HepG2 (cell line): ENCODE data around the gene CEBPA. TPM values are rescaled to one million over a fixed set of nuclear protein-coding genes. Genes with fewer than 3 reads are reported as not detected.

Source experiments
- AGO2 ChIP-seq: fragments of 200-400 bp; formaldehyde crosslinking; optimal IDR thresholded peaks from 2 replicates; pipeline ENCODE3; 2017; ENCODE audit warnings: mild to moderate bottlenecking, low read depth, low read length, moderate library complexity
- BCLAF1 ChIP-seq: fragments of 450-650 bp; IDR thresholded peaks from 2 replicates; pipeline ENCODE4 v1.6.1; 2017; ENCODE audit warnings: mild to moderate bottlenecking
- BRD4 ChIP-seq: sonication (generic); formaldehyde crosslinking; IDR thresholded peaks from 2 replicates; pipeline ENCODE4 v1.4.0; 2020; ENCODE audit warnings: missing genetic modification reagents
- CBFB ChIP-seq: sonication (generic); formaldehyde crosslinking; IDR thresholded peaks from 2 replicates; pipeline ENCODE4 v1.4.0; 2020; ENCODE audit warnings: missing genetic modification reagents
- DNMT3B ChIP-seq: conservative IDR thresholded peaks from 2 replicates; pipeline ENCODE4 v1.6.1; 2016; ENCODE audit warnings: missing biosample characterization, control low read depth
- ETS1 ChIP-seq: sonication (generic); formaldehyde crosslinking; IDR thresholded peaks from 2 replicates; pipeline ENCODE4 v1.4.0; 2020; ENCODE audit warnings: missing genetic modification reagents
- HNRNPK ChIP-seq: fragments of 200-400 bp; formaldehyde crosslinking; IDR thresholded peaks from 2 replicates; pipeline ENCODE4 v1.6.1; 2018; ENCODE audit warnings: low read length, low read depth, moderate library complexity, mild to moderate bottlenecking; ENCODE audit not compliant: poor library complexity, severe bottlenecking
- ISL2 ChIP-seq: sonication (generic); formaldehyde crosslinking; IDR thresholded peaks from 2 replicates; pipeline ENCODE4 v1.5.0; 2020; ENCODE audit warnings: missing genetic modification reagents
- KDM2A ChIP-seq: sonication (generic); formaldehyde crosslinking; IDR thresholded peaks from 2 replicates; pipeline ENCODE4 v1.4.0; 2020; ENCODE audit warnings: low read depth, missing genetic modification reagents, borderline replicate concordance
- RBM39 ChIP-seq: fragments of 200-400 bp; formaldehyde crosslinking; IDR thresholded peaks from one replicate; pipeline ENCODE4 v1.6.1; 2018; ENCODE audit warnings: antibody characterized with exemption, mild to moderate bottlenecking, low read depth, low read length; ENCODE audit not compliant: poor library complexity, severe bottlenecking
- STAT6 ChIP-seq: sonication (generic); formaldehyde crosslinking; IDR thresholded peaks from 2 replicates; pipeline ENCODE4 v1.4.0; 2020; ENCODE audit warnings: missing genetic modification reagents, mild to moderate bottlenecking, borderline replicate concordance
- ZBTB38 ChIP-seq: sonication (generic); formaldehyde crosslinking; IDR thresholded peaks from 2 replicates; pipeline ENCODE4 v1.5.1; 2020; ENCODE audit warnings: mild to moderate bottlenecking, missing genetic modification reagents
- ZBTB7B ChIP-seq: sonication (generic); formaldehyde crosslinking; IDR thresholded peaks from 2 replicates; pipeline ENCODE4 v1.4.0; 2020; ENCODE audit warnings: missing genetic modification reagents
- ZFP90 ChIP-seq: sonication (generic); formaldehyde crosslinking; IDR thresholded peaks from 2 replicates; pipeline ENCODE4 v1.8.0; 2022; ENCODE audit warnings: missing genetic modification reagents, mild to moderate bottlenecking, inconsistent platforms, borderline replicate concordance
- ZNF235 ChIP-seq: sonication (generic); formaldehyde crosslinking; IDR thresholded peaks from 2 replicates; pipeline ENCODE4 v1.8.1; 2023; ENCODE audit warnings: mild to moderate bottlenecking, missing genetic modification reagents, borderline replicate concordance
- ZNF383 ChIP-seq: sonication (generic); formaldehyde crosslinking; IDR thresholded peaks from 2 replicates; pipeline ENCODE4 v1.4.0; 2020; ENCODE audit warnings: missing genetic modification reagents, mild to moderate bottlenecking, borderline replicate concordance
- ZNF562 ChIP-seq: sonication (generic); formaldehyde crosslinking; IDR thresholded peaks from 2 replicates; pipeline ENCODE4 v1.8.0; 2022; ENCODE audit warnings: missing genetic modification reagents, borderline replicate concordance
- ZNF598 ChIP-seq: sonication (generic); formaldehyde crosslinking; IDR thresholded peaks from 2 replicates; pipeline ENCODE4 v1.5.1; 2020; ENCODE audit warnings: mild to moderate bottlenecking, missing genetic modification reagents, borderline replicate concordance
- ZNF782 ChIP-seq: sonication (generic); formaldehyde crosslinking; IDR thresholded peaks from 2 replicates; pipeline ENCODE4 v1.4.0; 2020; ENCODE audit warnings: missing genetic modification reagents, mild to moderate bottlenecking, borderline replicate concordance
- polyA plus RNA-seq, 8 experiments: library from polyadenylated mRNA; depleted of rRNA in 3 of 8; stranded (reverse) in 7 of 8; unstranded in 1 of 8; fragments of >200 nt; fragmentation: Illumina TruSeq in 4 of 8; extraction: Trizol in 4 of 8; gene quantifications; 2 replicates each; pipeline versions ENCODE4 v1.2.1 to v1.2.3, GENCODE V29; 2011 to 2016; ENCODE audit warnings: low read depth in 4 of 8, missing spikeins in 1 of 8, mixed read lengths in 1 of 8; ENCODE audit not compliant: insufficient read depth in 1 of 8
- total RNA-seq, 5 experiments: library from RNA; depleted of rRNA; stranded (reverse); fragments of >200 nt; fragmentation: Illumina TruSeq; extraction: Trizol; gene quantifications; 2 replicates each; pipeline ENCODE4 v1.2.3, GENCODE V29; 2016; ENCODE audit warnings: low read depth in 1 of 5
- TF ChIP-seq, protein P1 (sequence below): sonication (generic); formaldehyde crosslinking; conservative IDR thresholded peaks from 2 replicates; pipeline ENCODE4 v1.5.0; 2020; ENCODE audit warnings: missing genetic modification reagents

The CEBPA gene
- total and polyA plus RNA-seq, 2 of the 13 experiments (the other 11 are each of a cell fraction or from before 2014, with no cell fraction given) = 24.8 to 103 TPM

DNA sequence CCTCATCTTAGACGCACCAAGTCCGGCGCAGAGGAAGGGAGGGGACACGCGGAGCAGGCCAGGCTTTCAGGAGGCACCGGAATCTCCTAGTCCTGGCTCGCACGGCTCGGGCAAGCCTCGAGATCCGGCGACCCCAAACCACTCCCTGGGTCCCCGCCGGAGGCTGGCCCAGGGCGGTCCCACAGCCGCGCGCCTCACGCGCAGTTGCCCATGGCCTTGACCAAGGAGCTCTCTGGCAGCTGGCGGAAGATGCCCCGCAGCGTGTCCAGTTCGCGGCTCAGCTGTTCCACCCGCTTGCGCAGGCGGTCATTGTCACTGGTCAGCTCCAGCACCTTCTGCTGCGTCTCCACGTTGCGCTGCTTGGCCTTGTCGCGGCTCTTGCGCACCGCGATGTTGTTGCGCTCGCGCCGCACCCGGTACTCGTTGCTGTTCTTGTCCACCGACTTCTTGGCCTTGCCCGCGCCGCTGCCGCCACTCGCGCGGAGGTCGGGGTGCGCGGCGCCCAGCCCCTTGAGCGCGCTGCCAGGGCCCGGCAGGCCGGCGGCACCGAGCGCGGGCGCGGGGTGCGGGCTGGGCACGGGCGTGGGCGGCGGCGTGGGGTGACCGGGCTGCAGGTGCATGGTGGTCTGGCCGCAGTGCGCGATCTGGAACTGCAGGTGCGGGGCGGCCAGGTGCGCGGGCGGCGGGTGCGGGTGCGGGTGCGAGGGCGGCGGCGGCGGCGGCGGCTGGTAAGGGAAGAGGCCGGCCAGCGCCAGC, 1.0 kb downstream of the CEBPA start (continued):
- TF ChIP-seq ETS1 (no peak), ZBTB7B (no peak), ZNF235 (CRISPR knock-in tag) (no peak), DNMT3B (CRISPR knock-in tag) (no peak), ZNF782 (CRISPR knock-in tag) (peak; percentile 31; the same call in 1 of the 2 replicates), ISL2 (CRISPR knock-in tag) (no peak), KDM2A (CRISPR knock-in tag) (peak; percentile 66), RBM39 (peak; percentile 4), BCLAF1 (no peak), ZFP90 (CRISPR knock-in tag) (no peak), ZNF383 (CRISPR knock-in tag) (no peak), ZBTB38 (CRISPR knock-in tag) (peak; percentile 37; the same call in 1 of the 2 replicates), BRD4 (CRISPR knock-in tag) (0 out of 2 replicates have a peak, but pooled peaks have one; percentile 2), AGO2 (peak; percentile 93), ZNF562 (CRISPR knock-in tag) (no peak), CBFB (CRISPR knock-in tag) (no peak), HNRNPK (no peak), STAT6 (CRISPR knock-in tag) (no peak), ZNF598 (0 out of 2 replicates have a peak, but pooled peaks have one; percentile 19)
- TF ChIP-seq, protein P1, sequence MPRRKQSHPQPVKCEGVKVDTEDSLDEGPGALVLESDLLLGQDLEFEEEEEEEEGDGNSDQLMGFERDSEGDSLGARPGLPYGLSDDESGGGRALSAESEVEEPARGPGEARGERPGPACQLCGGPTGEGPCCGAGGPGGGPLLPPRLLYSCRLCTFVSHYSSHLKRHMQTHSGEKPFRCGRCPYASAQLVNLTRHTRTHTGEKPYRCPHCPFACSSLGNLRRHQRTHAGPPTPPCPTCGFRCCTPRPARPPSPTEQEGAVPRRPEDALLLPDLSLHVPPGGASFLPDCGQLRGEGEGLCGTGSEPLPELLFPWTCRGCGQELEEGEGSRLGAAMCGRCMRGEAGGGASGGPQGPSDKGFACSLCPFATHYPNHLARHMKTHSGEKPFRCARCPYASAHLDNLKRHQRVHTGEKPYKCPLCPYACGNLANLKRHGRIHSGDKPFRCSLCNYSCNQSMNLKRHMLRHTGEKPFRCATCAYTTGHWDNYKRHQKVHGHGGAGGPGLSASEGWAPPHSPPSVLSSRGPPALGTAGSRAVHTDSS = 0 out of 2 replicates have a peak, but pooled peaks have one; percentile 11
